Measurements from ENCODE around the gene NBEAL2.
A peak's percentile ranks its signal among the peaks of the same experiment; 100 is the strongest.

NBEAL2 gene, protein sequence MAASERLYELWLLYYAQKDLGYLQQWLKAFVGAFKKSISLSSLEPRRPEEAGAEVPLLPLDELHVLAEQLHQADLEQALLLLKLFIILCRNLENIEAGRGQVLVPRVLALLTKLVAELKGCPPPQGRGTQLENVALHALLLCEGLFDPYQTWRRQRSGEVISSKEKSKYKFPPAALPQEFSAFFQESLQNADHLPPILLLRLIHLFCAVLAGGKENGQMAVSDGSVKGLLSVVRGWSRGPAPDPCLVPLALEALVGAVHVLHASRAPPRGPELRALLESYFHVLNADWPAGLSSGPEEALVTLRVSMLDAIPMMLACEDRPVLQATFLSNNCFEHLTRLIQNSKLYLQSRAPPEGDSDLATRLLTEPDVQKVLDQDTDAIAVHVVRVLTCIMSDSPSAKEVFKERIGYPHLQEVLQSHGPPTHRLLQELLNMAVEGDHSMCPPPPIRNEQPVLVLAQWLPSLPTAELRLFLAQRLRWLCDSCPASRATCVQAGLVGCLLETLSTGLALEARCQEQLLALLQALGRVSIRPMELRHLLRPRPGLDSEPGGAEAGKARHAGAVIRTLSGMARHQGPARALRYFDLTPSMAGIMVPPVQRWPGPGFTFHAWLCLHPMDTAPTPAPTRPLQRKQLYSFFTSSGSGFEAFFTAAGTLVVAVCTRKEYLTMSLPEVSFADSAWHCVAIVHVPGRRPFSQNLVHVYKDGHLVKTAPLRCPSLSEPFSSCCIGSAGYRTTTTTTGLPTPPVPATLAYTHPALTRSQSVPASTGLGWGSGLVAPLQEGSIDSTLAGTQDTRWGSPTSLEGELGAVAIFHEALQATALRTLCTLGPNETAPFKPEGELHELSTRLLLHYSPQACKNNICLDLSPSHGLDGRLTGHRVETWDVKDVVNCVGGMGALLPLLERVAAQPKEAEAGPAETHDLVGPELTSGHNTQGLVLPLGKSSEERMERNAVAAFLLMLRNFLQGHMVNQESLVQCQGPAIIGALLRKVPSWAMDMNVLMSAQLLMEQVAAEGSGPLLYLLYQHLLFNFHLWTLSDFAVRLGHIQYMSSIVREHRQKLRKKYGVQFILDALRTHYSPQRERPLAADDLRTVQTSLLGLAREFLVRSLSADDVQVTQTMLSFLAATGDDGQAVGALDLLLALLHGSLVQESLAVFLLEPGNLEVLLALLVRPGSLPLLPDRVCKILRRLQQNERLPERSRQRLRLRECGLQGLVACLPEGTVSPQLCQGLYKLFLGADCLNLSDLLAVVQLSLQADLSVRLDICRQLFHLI (N-terminal part only)

DNA sequence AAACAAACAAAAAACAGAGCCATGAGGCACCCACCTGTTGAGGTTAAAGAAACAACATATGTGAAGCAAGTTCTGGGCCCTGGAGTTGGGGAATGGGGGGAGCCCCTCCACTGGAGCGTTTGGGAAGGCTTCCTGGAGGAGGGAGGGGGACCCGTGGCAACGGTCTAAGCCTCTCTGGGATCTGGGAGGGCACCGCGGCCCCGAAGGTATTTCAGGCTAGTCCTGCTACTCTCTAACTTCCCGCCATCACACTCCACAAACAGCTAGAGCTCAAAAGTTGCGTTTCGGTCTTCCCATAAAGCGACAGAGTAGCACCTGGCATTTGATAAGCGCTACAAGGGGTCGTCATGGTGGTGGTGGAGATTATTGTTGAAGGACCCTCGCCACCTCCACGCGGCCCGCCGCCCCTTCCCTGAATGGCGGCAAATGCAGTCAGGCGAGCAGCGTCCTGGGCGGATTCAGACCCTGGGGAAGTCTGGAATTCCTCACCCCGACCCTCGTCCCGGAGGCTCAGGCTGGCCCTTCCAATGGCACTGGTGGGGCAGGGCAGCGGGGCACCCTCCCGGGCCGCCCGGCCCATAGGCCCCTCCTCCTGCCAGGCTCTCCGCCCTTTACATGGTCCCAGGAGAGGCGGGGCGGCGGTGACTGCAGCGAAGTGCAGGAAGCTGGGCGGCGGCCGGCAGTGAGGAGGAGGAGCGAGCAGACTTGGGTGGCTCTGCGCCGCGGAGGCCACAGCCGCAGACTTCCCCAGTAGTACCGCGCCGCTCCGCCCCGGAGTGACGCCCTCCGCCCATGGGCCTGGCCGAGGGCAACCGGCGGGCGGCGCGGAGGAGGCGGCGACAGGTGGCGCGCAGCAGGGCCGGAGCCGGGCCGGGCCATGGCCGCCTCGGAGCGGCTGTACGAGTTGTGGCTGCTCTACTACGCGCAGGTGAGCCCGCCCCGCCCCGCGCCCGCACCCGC, at the start of gene NBEAL2:
Gene NBEAL2, plus strand, starts transcription at position 682 of the 960 bp plus-strand sequence. Its CDS starts 196 bp downstream, at position 878.
- Histone ChIP-seq H3K9me2 (replicated peaks; ENCODE audit: insufficient read depth, low read length) (no peaks in the 10 kb centered on the region), H3K9ac (ENCODE audit: low read length) (peak within 1 kb of the TSS; percentile 81), H3K27me3 (ENCODE audit: low read length) (no peaks in the 10 kb centered on the region), H3K79me2 (ENCODE audit: insufficient read depth, low read length) (peaks cover 24% of the 10 kb centered on the region), H4K20me1 (ENCODE audit: low read depth, low read length) (peaks cover under 1% of the 10 kb centered on the region; the same call in 1 of the 2 replicates), H2AFZ (ENCODE audit: low read depth, low read length, severe bottlenecking) (peak within 1 kb of the TSS; percentile 76), H3K36me3 (ENCODE audit: low read length) (no peaks in the 10 kb centered on the region), H3K9me3 (ENCODE audit: insufficient read depth, low read length) (no peaks in the 10 kb centered on the region), H3K4me3 (ENCODE audit: insufficient read depth, low read length, poor library complexity, severe bottlenecking) (peak within 1 kb of the TSS; percentile 86), H3K27ac (ENCODE audit: low read depth, low read length) (peak within 1 kb of the TSS; percentile 42), H3K4me2 (ENCODE audit: low read depth, low read length, poor library complexity, severe bottlenecking) (peak within 1 kb of the TSS; percentile 95), H3F3A (ENCODE audit: insufficient read depth) (peaks cover 10% of the 10 kb centered on the region)
- TF ChIP-seq, protein P1, sequence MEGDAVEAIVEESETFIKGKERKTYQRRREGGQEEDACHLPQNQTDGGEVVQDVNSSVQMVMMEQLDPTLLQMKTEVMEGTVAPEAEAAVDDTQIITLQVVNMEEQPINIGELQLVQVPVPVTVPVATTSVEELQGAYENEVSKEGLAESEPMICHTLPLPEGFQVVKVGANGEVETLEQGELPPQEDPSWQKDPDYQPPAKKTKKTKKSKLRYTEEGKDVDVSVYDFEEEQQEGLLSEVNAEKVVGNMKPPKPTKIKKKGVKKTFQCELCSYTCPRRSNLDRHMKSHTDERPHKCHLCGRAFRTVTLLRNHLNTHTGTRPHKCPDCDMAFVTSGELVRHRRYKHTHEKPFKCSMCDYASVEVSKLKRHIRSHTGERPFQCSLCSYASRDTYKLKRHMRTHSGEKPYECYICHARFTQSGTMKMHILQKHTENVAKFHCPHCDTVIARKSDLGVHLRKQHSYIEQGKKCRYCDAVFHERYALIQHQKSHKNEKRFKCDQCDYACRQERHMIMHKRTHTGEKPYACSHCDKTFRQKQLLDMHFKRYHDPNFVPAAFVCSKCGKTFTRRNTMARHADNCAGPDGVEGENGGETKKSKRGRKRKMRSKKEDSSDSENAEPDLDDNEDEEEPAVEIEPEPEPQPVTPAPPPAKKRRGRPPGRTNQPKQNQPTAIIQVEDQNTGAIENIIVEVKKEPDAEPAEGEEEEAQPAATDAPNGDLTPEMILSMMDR (IDR thresholded peaks at IDR 0.05; ENCODE audit: insufficient read depth, low read length, poor library complexity, severe bottlenecking), result no peak
- TF ChIP-seq EZH2phosphoT487 (conservative IDR thresholded peaks at IDR 0.05; ENCODE audit: low read length), result no peak

DNA sequence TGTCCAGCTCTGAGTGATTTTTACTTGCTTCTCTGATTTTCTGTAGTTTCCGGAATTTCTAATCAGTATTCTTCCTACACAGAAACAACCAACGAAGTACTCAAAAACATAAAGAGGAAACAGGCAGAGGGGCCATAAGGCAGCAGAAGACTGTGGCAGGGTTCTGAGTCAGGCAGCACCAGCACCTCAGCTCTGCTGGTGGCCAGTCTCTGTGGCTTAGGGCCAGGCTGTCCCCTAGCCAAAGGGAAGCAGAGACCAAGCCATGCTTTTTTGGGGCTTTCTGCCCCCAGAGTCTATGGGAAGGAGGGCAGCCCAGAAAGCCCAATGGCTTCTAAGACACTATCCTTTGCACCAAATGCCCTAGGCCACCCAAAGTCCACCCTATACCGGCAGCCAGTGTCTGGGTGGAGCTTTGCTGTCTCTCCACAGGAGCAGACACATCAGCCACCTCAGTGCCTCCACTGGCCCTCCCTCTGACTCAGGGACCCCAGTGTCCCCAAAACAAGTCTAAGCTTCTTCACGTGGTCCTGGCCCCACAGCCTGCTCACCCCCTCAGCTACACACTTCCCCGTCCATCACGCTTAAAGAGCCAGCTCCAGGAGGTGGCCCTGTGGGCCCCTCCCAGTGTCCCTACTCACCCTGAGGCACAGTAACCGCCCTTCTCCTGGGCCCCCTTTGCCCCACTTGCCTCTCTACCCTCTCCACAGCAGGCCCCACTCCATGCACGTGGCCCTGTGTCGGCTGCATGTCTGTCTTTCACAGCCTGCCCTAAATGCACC, 49.1 kb upstream of the NBEAL2 start:
- peak overlapping the region; percentile 18 for H3K9ac ChIP-seq (ENCODE audit: low read length)
- no peak overlapping the region for H3K4me3 ChIP-seq (ENCODE audit: insufficient read depth, low read length, poor library complexity, severe bottlenecking)
- no peak overlapping the region for H2AFZ ChIP-seq (ENCODE audit: low read depth, low read length, severe bottlenecking)
- TF ChIP-seq, protein P1 (IDR thresholded peaks at IDR 0.05; ENCODE audit: insufficient read depth, low read length, poor library complexity, severe bottlenecking), result no peak
- no peak for TF ChIP-seq EZH2phosphoT487 (conservative IDR thresholded peaks at IDR 0.05; ENCODE audit: low read length)
- no peaks in the 10 kb centered on the region for H3K9me2 ChIP-seq (replicated peaks; ENCODE audit: insufficient read depth, low read length)
- H3K27me3 ChIP-seq (ENCODE audit: low read length), result no peaks in the 10 kb centered on the region
- peaks cover 55% of the 10 kb centered on the region for H3F3A ChIP-seq (ENCODE audit: insufficient read depth)
- no peaks in the 10 kb centered on the region for H4K20me1 ChIP-seq (ENCODE audit: low read depth, low read length)
- H3K9me3 ChIP-seq (ENCODE audit: insufficient read depth, low read length), result 0 out of 2 replicates have a peak, but pooled peaks cover 4% of the 10 kb centered on the region
- peak overlapping the region; percentile 44 for H3K4me2 ChIP-seq (ENCODE audit: low read depth, low read length, poor library complexity, severe bottlenecking)
- peaks cover 9% of the 10 kb centered on the region for H3K36me3 ChIP-seq (ENCODE audit: low read length)
- peaks cover 64% of the 10 kb centered on the region for H3K79me2 ChIP-seq (ENCODE audit: insufficient read depth, low read length)
- peak overlapping the region; percentile 99 for H3K27ac ChIP-seq (ENCODE audit: low read depth, low read length)

Data from SU-DHL-6 (cell line).